Activated CD4-positive, alpha-beta T cell treated with anti-CD3 and anti-CD28 coated beads for 36 hours (primary cell): Measurements from ENCODE around the gene NOXO1. TPM values are rescaled to one million over a fixed set of nuclear protein-coding genes. Genes with fewer than 3 reads are reported as not detected.
A peak's percentile ranks its signal among the peaks of the same experiment; 100 is the strongest.

Experiments used
- ATAC-seq: fragments of 200-7000 bp; cut with Tn5 transposase; one replicate; pipeline ENCODE4 v1.10.0; 2021; ENCODE audit warnings: mild to moderate bottlenecking, moderate library complexity
- CTCF ChIA-PET: fragments of 350-600 bp; sonication (Branson Sonifier 250); formaldehyde crosslinking; loops from one replicate; lab custom pipeline; 2021; ENCODE audit warnings: antibody characterized with exemption; lab: Charles Lee
- POLR2A ChIA-PET: fragments of 350-600 bp; sonication (Branson Sonifier 250); formaldehyde crosslinking; loops from one replicate; lab custom pipeline; 2021; ENCODE audit warnings: antibody characterized with exemption, inconsistent platforms; lab: Charles Lee
- DNase-seq: peaks from one replicate; pipeline ENCODE4 v3.0.0-alpha.2; 2020
- H3K27ac Mint-ChIP-seq: one replicate; pipeline ENCODE4 v1.8.0; 2021; ENCODE audit warnings: mixed read lengths
- H3K27me3 Mint-ChIP-seq: one replicate; pipeline ENCODE4 v1.8.0; 2021; ENCODE audit warnings: mixed read lengths
- H3K36me3 Mint-ChIP-seq: one replicate; pipeline ENCODE4 v1.8.0; 2021; ENCODE audit warnings: low read depth, mixed read lengths
- H3K4me1 Mint-ChIP-seq: one replicate; pipeline ENCODE4 v1.8.0; 2021; ENCODE audit warnings: mixed read lengths
- H3K4me3 Mint-ChIP-seq: one replicate; pipeline ENCODE4 v1.8.0; 2021; ENCODE audit warnings: mild to moderate bottlenecking, moderate library complexity, mixed read lengths
- H3K9me3 Mint-ChIP-seq: one replicate; pipeline ENCODE4 v1.8.0; 2021; ENCODE audit warnings: low read depth, mixed read lengths
- intact Hi-C, 2 experiments: fragments of 100-400 bp; cut with DNase I in 1 of 2; cut with micrococcal nuclease in 1 of 2; formaldehyde crosslinking; loops; one replicate each; pipeline versions ENCODE4 v1.14.2 to v1.15.1; 2022 to 2024; cut with DNase I, micrococcal nuclease
- total RNA-seq, 2 experiments: library from RNA; stranded (reverse); gene quantifications; one replicate each; pipeline ENCODE4 v1.2.3, GENCODE V29; 2021

NOXO1 gene
- total RNA-seq, 2 experiments from 2014 or later, result not detected

DNA sequence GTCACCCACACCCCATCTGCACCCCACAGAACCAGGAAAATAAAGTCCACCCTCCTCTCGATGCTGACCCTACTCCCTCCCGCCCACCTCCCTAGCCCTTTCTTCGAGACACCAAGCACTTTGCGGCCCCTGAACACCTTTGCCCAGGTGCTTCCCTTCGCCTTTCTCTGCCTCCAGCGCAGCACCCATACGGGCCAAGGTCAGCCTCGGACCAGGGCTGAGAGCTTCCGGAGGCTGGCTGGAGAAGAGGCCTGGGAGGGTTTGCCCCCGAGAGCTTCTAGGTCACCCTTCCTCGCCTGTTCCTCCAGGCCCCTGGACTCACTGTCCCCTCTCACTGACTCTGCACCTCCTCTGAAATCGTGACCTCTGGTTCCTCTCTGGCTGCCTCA is 42.8 kb upstream of the NOXO1 start:
- POLR2A ChIA-PET, result interaction anchor here (1.1 kb wide), 1 partner anchor 131 kb away, joined by 4 read pairs; the partner anchor contains the start of gene TRAF7
- no peak for ATAC-seq

DNA sequence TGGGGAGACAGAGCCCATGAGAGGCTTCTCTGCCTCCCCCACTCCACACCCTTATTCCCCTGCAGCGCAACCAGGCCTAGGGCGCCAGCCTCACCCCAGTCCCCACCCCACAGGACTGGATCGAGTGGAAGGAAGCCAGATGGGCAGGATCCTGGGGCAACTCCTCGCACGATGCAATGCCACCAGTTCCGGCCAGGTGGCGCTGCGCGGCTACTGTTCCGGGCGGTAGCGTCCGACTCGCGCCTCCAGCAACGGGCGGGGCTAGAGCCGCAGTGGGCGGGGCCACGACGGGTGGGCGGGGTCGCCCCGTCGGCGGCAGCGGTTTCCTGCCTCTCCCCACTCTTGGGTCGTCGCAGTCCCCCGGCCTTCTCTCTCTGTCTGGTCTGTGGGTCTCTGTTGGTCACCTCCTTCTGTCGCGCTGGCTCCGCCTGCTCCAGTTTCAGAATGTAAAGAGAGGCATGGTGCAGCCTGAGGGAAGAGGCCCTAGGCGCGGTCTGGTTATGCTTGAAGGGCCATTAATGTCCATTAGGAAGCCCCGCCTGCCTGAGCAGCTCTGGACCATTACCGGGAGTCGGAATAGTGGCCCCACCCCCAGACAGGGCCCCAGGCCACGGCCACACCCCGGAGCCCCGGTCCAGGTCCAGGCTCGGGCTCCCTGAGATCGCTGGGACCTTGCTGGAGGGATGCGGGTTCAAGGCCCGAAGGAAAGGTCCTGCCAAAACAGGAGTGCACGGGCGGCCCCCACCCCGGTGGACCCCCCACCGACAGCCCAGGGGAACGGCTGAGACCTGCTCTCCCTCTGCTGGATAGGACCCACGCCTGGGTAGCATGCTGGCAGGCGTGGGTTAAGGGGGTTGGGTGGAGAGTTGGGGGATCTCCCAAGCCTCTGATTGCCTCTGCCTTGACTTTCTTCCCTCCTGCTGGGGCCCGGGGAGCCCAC is 42.1 kb upstream of the NOXO1 start:
- DNase-seq, result peak; percentile 97
- peak; percentile 86 for ATAC-seq
- POLR2A ChIA-PET, result interaction anchor here (1.1 to 1.6 kb wide), 2 partner anchors 132 kb away, joined by 4 to 5 read pairs; partner anchors contain the start of gene TRAF7
- Mint-ChIP-seq H3K27ac (no peak overlapping the region), H3K27me3 (peaks cover 27% of the 10 kb centered on the region), H3K4me1 (peaks cover 15% of the 10 kb centered on the region), H3K36me3 (no peaks in the 10 kb centered on the region), H3K9me3 (no peaks in the 10 kb centered on the region), H3K4me3 (peak overlapping the region; percentile 46)
- intact Hi-C loops, result loop anchor here (1.0 to 10.0 kb wide), 14 partner anchors 13 to 478 kb away; partner anchors contain the start of genes CCNF (in 1 of the 2), ECI1 (in 1 of the 2), NTHL1 (in 1 of the 2) and RNPS1 (in 1 of the 2)
- CTCF ChIA-PET, result interaction anchor here (0.6 to 3.4 kb wide), 11 partner anchors 9 to 132 kb away, joined by 3 to 42 read pairs (median 4); partner anchors contain the start of genes HS3ST6, NTHL1, PKD1 and TRAF7

More for the DNA sequence above, 42.8 kb upstream of the NOXO1 start:
- H3K4me1 Mint-ChIP-seq, result peaks cover 15% of the 10 kb centered on the region
- no peak for DNase-seq
- peaks cover 23% of the 10 kb centered on the region for H3K27me3 Mint-ChIP-seq
- intact Hi-C loops, result loop anchor here (5.0 to 10.0 kb wide), 2 partner anchors 38 to 461 kb away; no protein-coding TSS in a partner anchor
- H3K4me3 Mint-ChIP-seq, result no peak overlapping the region
- peak overlapping the region; percentile 60 for H3K27ac Mint-ChIP-seq
- H3K9me3 Mint-ChIP-seq, result no peaks in the 10 kb centered on the region
- CTCF ChIA-PET, result interaction anchor here (1.2 to 1.5 kb wide), 2 partner anchors 9 to 112 kb away, joined by 4 read pairs; partner anchors contain the start of gene PKD1
- no peaks in the 10 kb centered on the region for H3K36me3 Mint-ChIP-seq

GRCh38 chr16:2022723-2023091 is 41.4 kb upstream of the NOXO1 start:
- Mint-ChIP-seq H3K9me3 (no peaks in the 10 kb centered on the region), H3K27ac (no peak overlapping the region), H3K4me1 (peaks cover 15% of the 10 kb centered on the region), H3K27me3 (peaks cover 29% of the 10 kb centered on the region), H3K4me3 (peak overlapping the region; percentile 46), H3K36me3 (no peaks in the 10 kb centered on the region)
- ChIA-PET CTCF (interaction anchor here (0.6 to 3.4 kb wide), 13 partner anchors 9 to 408 kb away, joined by 3 to 42 read pairs (median 3); partner anchors contain the start of genes HS3ST6, NTHL1, TRAF7 and TSC2), POLR2A (interaction anchor here (0.6 to 1.6 kb wide), 2 partner anchors 27 to 133 kb away, joined by 3 to 5 read pairs; partner anchors contain the start of gene TRAF7)
- no peak for DNase-seq
- intact Hi-C loops, result loop anchor here (1.0 to 10.0 kb wide), 14 partner anchors 12 to 479 kb away; partner anchors contain the start of genes CCNF (in 1 of the 2), ECI1 (in 1 of the 2), NTHL1 (in 1 of the 2) and RNPS1 (in 1 of the 2)
- peak; percentile 35 for ATAC-seq

DNA sequence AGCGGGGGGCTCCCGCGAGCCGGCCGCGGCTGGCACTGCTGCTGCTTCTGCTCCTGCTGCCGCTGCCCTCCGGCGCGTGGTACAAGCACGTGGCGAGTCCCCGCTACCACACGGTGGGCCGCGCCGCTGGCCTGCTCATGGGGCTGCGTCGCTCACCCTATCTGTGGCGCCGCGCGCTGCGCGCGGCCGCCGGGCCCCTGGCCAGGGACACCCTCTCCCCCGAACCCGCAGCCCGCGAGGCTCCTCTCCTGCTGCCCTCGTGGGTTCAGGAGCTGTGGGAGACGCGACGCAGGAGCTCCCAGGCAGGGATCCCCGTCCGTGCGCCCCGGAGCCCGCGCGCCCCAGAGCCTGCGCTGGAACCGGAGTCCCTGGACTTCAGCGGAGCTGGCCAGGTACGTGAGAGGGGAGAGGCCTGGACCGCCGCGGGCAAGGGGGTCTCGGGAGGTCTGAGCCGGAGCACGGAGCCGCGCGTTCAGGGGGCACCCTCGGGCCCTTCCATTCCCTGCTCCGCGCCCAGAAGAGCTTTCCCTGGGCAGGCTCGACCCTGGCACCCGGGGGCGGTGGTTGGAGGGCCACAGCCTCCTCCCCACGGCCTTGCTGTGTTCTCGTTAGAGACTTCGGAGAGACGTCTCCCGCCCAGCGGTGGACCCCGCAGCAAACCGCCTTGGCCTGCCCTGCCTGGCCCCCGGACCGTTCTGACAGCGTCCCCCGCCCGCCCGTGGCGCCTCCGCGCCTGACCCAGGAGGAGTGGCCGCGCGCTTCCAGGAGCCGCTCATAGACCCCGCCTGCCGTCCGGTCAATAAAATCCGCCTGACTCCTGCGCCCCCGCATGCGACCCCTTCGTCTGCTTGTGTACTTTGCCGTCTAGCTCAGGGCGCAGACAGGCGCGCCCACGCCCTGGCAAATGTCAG is 38.9 kb upstream of the NOXO1 start:
- CTCF ChIA-PET, result interaction anchor here (0.5 to 3.4 kb wide), 4 partner anchors 16 to 120 kb away, joined by 3 to 42 read pairs (median 3); partner anchors contain the start of gene NOXO1
- H3K27me3 Mint-ChIP-seq, result peaks cover 22% of the 10 kb centered on the region
- no peak overlapping the region for H3K27ac Mint-ChIP-seq
- ATAC-seq (no peak), DNase-seq (peak; percentile 41)
- POLR2A ChIA-PET, result interaction anchor here (1.2 kb wide), 1 partner anchor 135 kb away, joined by 4 read pairs; the partner anchor contains the start of gene TRAF7
- H3K4me1 Mint-ChIP-seq, result peaks cover 15% of the 10 kb centered on the region
- H3K36me3 Mint-ChIP-seq, result no peaks in the 10 kb centered on the region
- H3K9me3 Mint-ChIP-seq, result no peaks in the 10 kb centered on the region
- H3K4me3 Mint-ChIP-seq, result no peak overlapping the region
- intact Hi-C loops, result loop anchor here (5.0 to 10.0 kb wide), 2 partner anchors 42 to 465 kb away; no protein-coding TSS in a partner anchor

DNA sequence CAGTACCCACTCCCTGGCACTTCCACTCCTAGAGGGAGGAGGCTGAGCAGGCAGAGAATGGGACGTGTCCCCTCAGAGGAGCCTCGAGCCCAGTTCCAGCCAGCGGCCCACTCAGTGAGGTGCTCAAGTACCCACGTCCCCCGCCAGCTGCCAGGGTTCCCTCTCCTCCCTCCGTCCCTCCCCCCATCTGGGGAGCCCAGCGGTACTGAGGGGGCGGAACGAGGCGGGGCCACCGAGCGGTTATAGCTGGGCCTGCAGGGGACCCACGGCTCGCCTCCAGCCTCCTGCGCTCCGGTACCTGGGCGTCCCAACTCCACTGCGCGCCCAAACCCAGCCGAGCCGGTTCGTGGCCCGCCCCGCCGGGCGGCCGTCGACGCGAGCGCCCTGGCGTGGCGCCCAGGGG is 38.2 kb upstream of the NOXO1 start, which contains the start of gene NPW:
Gene NPW (plus strand): TSS at position 268 of the 403 bp plus-strand sequence.
- Mint-ChIP-seq H3K9me3 (no peaks in the 10 kb centered on the region), H3K4me3 (no peak within 1 kb of the TSS), H3K27me3 (peaks cover 22% of the 10 kb centered on the region), H3K27ac (no peak within 1 kb of the TSS), H3K4me1 (peaks cover 15% of the 10 kb centered on the region), H3K36me3 (no peaks in the 10 kb centered on the region)
- ChIA-PET POLR2A (interaction anchor here (1.2 kb wide), 1 partner anchor 136 kb away, joined by 4 read pairs; the partner anchor contains the start of gene TRAF7), CTCF (interaction anchor here (0.5 to 1.5 kb wide), 2 partner anchors 38 to 121 kb away, joined by 3 to 7 read pairs; partner anchors contain the start of gene NOXO1)
- intact Hi-C loops, result no loop called here
- ATAC-seq (no peak), DNase-seq (peak; percentile 58)

GRCh38 chr16:2016407-2016922 is 35.2 kb upstream of the NOXO1 start:
- ChIA-PET POLR2A (interaction anchor here (1.2 kb wide), 1 partner anchor 139 kb away, joined by 4 read pairs; the partner anchor contains the start of gene TRAF7), CTCF (interaction anchor here (1.3 to 1.7 kb wide), 3 partner anchors 13 to 125 kb away, joined by 5 to 8 read pairs (median 6); no protein-coding TSS in a partner anchor)
- intact Hi-C loops, result no loop called here
- Mint-ChIP-seq H3K36me3 (no peaks in the 10 kb centered on the region), H3K4me1 (peaks cover 5% of the 10 kb centered on the region), H3K27ac (no peak overlapping the region), H3K9me3 (no peaks in the 10 kb centered on the region), H3K27me3 (peaks cover 14% of the 10 kb centered on the region), H3K4me3 (no peak overlapping the region)
- peak; percentile 42 for ATAC-seq
- peak; percentile 48 for DNase-seq

- no peak overlapping the region for H3K27ac Mint-ChIP-seq
- no peaks in the 10 kb centered on the region for H3K36me3 Mint-ChIP-seq
- H3K27me3 Mint-ChIP-seq, result peaks cover 12% of the 10 kb centered on the region
- CTCF ChIA-PET, result interaction anchor here (1.3 to 1.7 kb wide), 3 partner anchors 12 to 125 kb away, joined by 5 to 8 read pairs (median 6); no protein-coding TSS in a partner anchor
- H3K4me1 Mint-ChIP-seq, result peaks cover 4% of the 10 kb centered on the region
- intact Hi-C loops, result no loop called here
- DNase-seq (no peak), ATAC-seq (no peak)
- no peaks in the 10 kb centered on the region for H3K9me3 Mint-ChIP-seq
- POLR2A ChIA-PET, result interaction anchor here (1.2 kb wide), 1 partner anchor 139 kb away, joined by 4 read pairs; the partner anchor contains the start of gene TRAF7
- no peak overlapping the region for H3K4me3 Mint-ChIP-seq
Measured at GRCh38 chr16:2015947-2016208, 34.6 kb upstream of the NOXO1 start.

DNA sequence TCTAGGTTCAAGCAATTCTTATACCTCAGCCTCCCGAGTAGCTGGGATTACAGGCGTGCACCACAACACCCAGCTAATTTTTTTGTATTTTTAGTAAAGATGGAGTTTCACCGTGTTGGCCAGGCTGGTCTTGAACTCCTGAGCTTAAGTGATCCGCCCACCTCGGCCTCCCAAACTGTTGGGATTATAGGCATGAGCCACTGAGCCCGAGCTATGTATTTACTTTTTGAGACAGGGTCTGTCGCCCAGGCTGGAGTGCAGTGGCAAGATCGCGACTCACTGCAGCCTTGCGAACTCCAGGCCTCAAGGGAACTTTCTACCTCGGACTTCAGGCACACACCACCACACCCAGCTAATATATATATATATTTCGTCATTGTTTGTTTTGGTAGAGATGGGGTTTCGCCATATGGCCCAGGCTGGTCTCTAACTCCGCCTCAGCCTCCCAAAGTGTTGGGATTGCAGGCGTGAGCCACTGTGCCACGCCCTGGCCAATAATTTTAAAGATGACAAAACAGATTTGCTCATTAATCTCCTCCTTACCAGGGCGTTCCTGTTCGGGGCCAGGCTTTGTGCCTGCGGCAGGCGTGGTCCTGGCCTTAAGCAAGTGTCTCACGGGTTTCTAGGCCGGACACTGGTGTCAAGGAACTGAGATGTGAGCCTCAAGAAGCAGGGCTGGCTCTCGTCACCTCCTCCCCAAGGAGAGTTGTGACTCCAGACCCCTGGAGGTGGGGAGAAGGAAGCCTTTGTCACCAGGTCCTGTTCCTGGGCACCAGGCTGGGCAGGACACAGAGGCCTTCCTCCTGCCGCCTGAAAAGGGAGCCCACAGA is 34.1 kb upstream of the NOXO1 start:
- no peak overlapping the region for H3K4me3 Mint-ChIP-seq
- peaks cover under 1% of the 10 kb centered on the region for H3K4me1 Mint-ChIP-seq
- H3K9me3 Mint-ChIP-seq, result no peaks in the 10 kb centered on the region
- no peak overlapping the region for H3K27ac Mint-ChIP-seq
- DNase-seq, result no peak
- ChIA-PET CTCF (interaction anchor here (0.6 to 1.5 kb wide), 5 partner anchors 9 to 1848 kb away, joined by 3 to 5 read pairs (median 3); no protein-coding TSS in a partner anchor), POLR2A (no interaction called here)
- H3K27me3 Mint-ChIP-seq, result peaks cover 10% of the 10 kb centered on the region
- ATAC-seq, result no peak
- intact Hi-C loops, result no loop called here
- peaks cover under 1% of the 10 kb centered on the region for H3K36me3 Mint-ChIP-seq

DNA sequence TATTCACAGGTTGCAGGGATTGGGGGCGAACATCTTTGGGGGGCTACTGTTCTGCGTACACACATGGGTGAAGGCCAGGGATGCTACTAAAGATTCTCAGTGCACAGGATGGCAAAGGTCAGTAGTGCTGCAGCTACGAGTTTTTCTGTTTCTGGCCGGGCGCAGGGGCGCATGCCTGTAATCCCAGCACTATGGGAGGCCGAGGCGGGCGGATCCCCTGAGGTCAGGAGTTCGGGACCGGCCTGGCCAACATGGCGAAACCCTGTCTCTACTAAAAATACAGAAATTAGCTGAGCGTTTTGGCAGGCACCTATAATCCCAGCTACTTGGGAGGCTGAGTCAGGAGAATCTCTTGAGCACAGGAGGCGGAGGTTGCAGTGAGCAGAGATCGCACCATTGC is 32.3 kb upstream of the NOXO1 start:
- Mint-ChIP-seq H3K9me3 (no peaks in the 10 kb centered on the region), H3K4me1 (peaks cover 6% of the 10 kb centered on the region), H3K36me3 (peaks cover 9% of the 10 kb centered on the region), H3K4me3 (no peak overlapping the region), H3K27me3 (peaks cover 3% of the 10 kb centered on the region), H3K27ac (no peak overlapping the region)
- POLR2A ChIA-PET, result no interaction called here
- intact Hi-C loops, result no loop called here
- no peak for ATAC-seq
- CTCF ChIA-PET, result interaction anchor here (1.2 kb wide), 1 partner anchor 9 kb away, joined by 3 read pairs; no protein-coding TSS in a partner anchor
- no peak for DNase-seq
